Hepatocyte (in vitro differentiated cells): ENCODE measurements around the gene VPS9D1. TPM values are rescaled to one million over a fixed set of nuclear protein-coding genes. Genes with fewer than 3 reads are reported as not detected.

Experiments
- DNase-seq: peaks from one replicate; pipeline ENCODE4 v3.0.0-alpha.2; 2016; ENCODE audit warnings: low spot score
- H2AFZ ChIP-seq: fragments of 200-600 bp; sonication (generic); 2 replicates; pipeline ENCODE4 v1.6.0; 2016; ENCODE audit warnings: antibody characterized with exemption, mild to moderate bottlenecking
- H3K27ac ChIP-seq: fragments of 200-600 bp; sonication (generic); 2 replicates; pipeline ENCODE4 v1.5.1; 2016; ENCODE audit warnings: mild to moderate bottlenecking
- H3K27me3 ChIP-seq: fragments of 200-600 bp; sonication (generic); 2 replicates; pipeline ENCODE4 v1.6.1; 2016
- H3K36me3 ChIP-seq: fragments of 200-600 bp; sonication (generic); replicated peaks from 2 replicates; pipeline ENCODE4 v1.5.1; 2016; ENCODE audit warnings: low read depth; ENCODE audit not compliant: insufficient read depth
- H3K4me1 ChIP-seq: fragments of 200-600 bp; sonication (generic); 2 replicates; pipeline ENCODE4 v1.5.1; 2016; ENCODE audit warnings: mild to moderate bottlenecking, moderate library complexity; ENCODE audit not compliant: insufficient read depth
- H3K4me2 ChIP-seq: fragments of 200-600 bp; sonication (generic); 2 replicates; pipeline ENCODE4 v1.6.0; 2016
- H3K4me3 ChIP-seq: fragments of 200-600 bp; sonication (generic); 2 replicates; pipeline ENCODE4 v1.5.1; 2016; ENCODE audit warnings: mild to moderate bottlenecking
- H3K79me2 ChIP-seq: fragments of 200-600 bp; sonication (generic); 2 replicates; pipeline ENCODE4 v1.6.0; 2017; ENCODE audit warnings: mild to moderate bottlenecking
- H3K9me2 ChIP-seq: fragments of 200-600 bp; sonication (generic); replicated peaks from 2 replicates; pipeline ENCODE4 v1.6.0; 2017; ENCODE audit warnings: mild to moderate bottlenecking; ENCODE audit not compliant: insufficient read depth
- H3K9me3 ChIP-seq: fragments of 200-600 bp; sonication (generic); 2 replicates; pipeline ENCODE4 v1.5.1; 2016; ENCODE audit warnings: low read depth, mild to moderate bottlenecking
- H4K20me1 ChIP-seq: fragments of 200-600 bp; sonication (generic); 2 replicates; pipeline ENCODE4 v1.6.0; 2016; ENCODE audit warnings: mild to moderate bottlenecking; ENCODE audit not compliant: insufficient read depth, poor library complexity, severe bottlenecking
- EZH2 ChIP-seq: fragments of 200-600 bp; sonication (generic); IDR thresholded peaks from 2 replicates; pipeline ENCODE4 v1.6.1; 2016; ENCODE audit warnings: antibody characterized with exemption, mild to moderate bottlenecking, borderline replicate concordance
- EZH2phosphoT487 ChIP-seq: fragments of 200-600 bp; sonication (generic); IDR thresholded peaks from one replicate; pipeline ENCODE4 v1.6.1; 2018; ENCODE audit warnings: antibody characterized with exemption, mild to moderate bottlenecking, low read depth, moderate library complexity; ENCODE audit not compliant: unreplicated experiment, severe bottlenecking
- whole genome bisulfite sequencing: methylation state at CpG from one replicate; pipeline ENCODE4 v1.1.6; 2016; ENCODE audit warnings: low lambda C conversion rate; ENCODE audit errors: missing lambda C conversion rate; 5-methylcytosine and 5-hydroxymethylcytosine counted together
- polyA plus RNA-seq: library from polyadenylated mRNA; unstranded; fragments of >200 nt; fragmentation: Nextera tagmentation; extraction: Ambion mirVana; gene quantifications from 2 replicates; pipeline ENCODE4 v1.2.1, GENCODE V29; 2016
- total RNA-seq: library from RNA; depleted of rRNA; stranded (reverse); fragments of >200 nt; gene quantifications from 2 replicates; pipeline ENCODE4 v1.2.3, GENCODE V29; 2014
- TF ChIP-seq, protein P1 (sequence below): fragments of 200-600 bp; sonication (generic); IDR thresholded peaks from 2 replicates; pipeline ENCODE4 v1.5.1; 2016; ENCODE audit warnings: antibody characterized with exemption, mild to moderate bottlenecking; ENCODE audit not compliant: poor library complexity

Gene VPS9D1
- total and polyA plus RNA-seq, 2 experiments from 2014 or later: 13.8 to 25.5 TPM

DNA sequence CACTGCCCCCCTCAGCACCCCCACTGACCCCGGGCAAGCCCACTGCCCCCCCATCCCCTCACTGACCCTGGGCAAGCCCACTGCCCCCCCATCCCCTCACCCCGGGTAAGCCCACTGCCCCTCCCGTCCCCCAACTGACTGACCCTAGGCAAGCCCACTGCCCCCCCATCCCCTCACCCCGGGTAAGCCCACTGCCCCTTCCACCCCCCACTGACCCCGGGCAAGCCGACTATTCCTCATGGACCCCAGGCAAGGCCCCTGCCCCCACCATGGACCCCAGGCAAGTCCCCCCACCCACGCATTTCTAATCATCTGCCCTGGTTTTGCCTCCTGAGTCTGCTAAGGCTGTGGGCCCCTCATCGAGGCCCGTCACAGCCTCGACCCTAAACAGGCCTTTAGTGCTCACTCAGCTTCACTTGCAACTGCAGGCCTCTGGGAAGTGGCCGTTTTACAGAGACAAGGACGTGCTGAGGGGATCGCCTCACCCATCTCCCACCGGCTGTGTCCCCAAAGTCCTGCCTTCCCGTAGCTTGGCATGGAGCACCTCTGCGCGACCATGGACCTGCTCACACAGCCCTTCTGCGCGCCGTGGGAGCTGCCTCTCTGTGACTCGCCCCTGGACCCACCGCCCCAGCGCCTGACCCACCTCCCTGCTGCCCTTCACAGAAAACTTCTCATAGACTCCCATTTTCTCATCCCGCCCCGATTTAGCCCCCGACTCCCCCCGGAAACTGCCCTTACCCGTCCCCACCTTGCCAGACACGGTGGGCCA lies 3.6 kb downstream of the VPS9D1 start:
- DNase-seq: no peak
- H3K27me3 ChIP-seq: no peaks in the 10 kb centered on the region
- TF ChIP-seq, protein P1, sequence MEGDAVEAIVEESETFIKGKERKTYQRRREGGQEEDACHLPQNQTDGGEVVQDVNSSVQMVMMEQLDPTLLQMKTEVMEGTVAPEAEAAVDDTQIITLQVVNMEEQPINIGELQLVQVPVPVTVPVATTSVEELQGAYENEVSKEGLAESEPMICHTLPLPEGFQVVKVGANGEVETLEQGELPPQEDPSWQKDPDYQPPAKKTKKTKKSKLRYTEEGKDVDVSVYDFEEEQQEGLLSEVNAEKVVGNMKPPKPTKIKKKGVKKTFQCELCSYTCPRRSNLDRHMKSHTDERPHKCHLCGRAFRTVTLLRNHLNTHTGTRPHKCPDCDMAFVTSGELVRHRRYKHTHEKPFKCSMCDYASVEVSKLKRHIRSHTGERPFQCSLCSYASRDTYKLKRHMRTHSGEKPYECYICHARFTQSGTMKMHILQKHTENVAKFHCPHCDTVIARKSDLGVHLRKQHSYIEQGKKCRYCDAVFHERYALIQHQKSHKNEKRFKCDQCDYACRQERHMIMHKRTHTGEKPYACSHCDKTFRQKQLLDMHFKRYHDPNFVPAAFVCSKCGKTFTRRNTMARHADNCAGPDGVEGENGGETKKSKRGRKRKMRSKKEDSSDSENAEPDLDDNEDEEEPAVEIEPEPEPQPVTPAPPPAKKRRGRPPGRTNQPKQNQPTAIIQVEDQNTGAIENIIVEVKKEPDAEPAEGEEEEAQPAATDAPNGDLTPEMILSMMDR: no peak
- TF ChIP-seq EZH2phosphoT487: no peak
- no peak for TF ChIP-seq EZH2
- H3K4me1 ChIP-seq: peaks cover 15% of the 10 kb centered on the region
- H3K9me2 ChIP-seq: no peaks in the 10 kb centered on the region
- no peak overlapping the region for H3K4me2 ChIP-seq
- H4K20me1 ChIP-seq: peaks cover 3% of the 10 kb centered on the region
- H3K9me3 ChIP-seq: no peaks in the 10 kb centered on the region
- H3K36me3 ChIP-seq: no peaks in the 10 kb centered on the region
- H3K79me2 ChIP-seq: peaks cover 11% of the 10 kb centered on the region
- H3K4me3 ChIP-seq: no peak overlapping the region
- no peak overlapping the region for H2AFZ ChIP-seq
- 94% methylated on average over 22 of the region's 29 CpGs for WGBS
- no peak overlapping the region for H3K27ac ChIP-seq

DNA sequence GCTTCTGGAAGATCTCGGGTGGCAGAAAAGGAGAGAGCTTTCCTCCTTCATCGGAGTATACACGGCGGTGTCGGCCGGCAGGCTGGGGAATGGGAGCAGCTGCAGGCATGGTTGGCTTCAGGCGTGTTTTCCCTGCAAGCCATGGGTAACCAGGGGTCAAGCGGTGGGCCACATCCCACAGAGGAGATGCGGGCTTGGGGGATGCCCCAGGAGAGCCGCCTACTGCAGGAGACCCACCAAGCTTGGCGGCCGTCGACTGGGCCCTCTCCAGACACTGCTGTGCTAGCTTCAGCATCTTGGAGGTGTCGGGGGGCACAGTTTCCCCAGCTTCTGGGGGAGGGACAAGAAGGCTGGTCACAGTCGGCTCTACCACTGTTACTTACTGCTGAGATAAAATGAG lies 4.2 kb downstream of the VPS9D1 start:
- peaks cover 11% of the 10 kb centered on the region for H3K79me2 ChIP-seq
- no peaks in the 10 kb centered on the region for H4K20me1 ChIP-seq
- H3K4me1 ChIP-seq: peaks cover 14% of the 10 kb centered on the region
- no peak overlapping the region for H3K4me2 ChIP-seq
- no peaks in the 10 kb centered on the region for H3K9me2 ChIP-seq
- H3K27ac ChIP-seq: no peak overlapping the region
- H2AFZ ChIP-seq: no peak overlapping the region
- WGBS: 94% methylated on average over 13 of the region's 15 CpGs
- no peaks in the 10 kb centered on the region for H3K27me3 ChIP-seq
- no peaks in the 10 kb centered on the region for H3K36me3 ChIP-seq
- no peaks in the 10 kb centered on the region for H3K9me3 ChIP-seq
- H3K4me3 ChIP-seq: no peak overlapping the region
- no peak for DNase-seq
- TF ChIP-seq, protein P1: no peak
- TF ChIP-seq EZH2phosphoT487 (no peak), EZH2 (no peak)

DNA sequence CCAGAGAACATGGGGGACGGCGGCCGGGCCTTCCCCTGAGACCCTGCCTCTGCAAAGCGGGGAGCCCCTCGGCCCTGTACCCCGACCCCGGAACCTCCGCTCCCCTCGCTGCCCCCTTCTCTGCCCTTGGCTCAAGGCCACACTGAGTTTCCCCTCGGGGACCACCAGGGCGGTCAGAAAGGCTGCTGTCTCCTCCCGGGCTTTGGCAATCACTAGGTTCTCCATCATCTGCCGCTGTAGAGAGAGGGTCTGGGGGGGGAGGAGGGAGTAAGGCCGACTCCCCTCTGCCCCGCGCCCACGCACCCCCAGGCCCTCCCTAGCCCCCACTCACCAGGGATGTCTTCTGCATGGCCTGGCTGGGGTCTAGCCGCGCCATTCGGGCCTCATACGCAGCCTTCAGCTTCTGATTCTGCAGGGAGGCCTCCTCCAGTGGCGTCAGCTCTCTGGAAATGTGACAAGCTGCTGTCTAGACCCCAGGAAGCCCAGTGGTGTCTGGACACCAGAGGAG lies 8.4 kb downstream of the VPS9D1 start:
- H3K27ac ChIP-seq: no peak overlapping the region
- no peaks in the 10 kb centered on the region for H3K9me2 ChIP-seq
- H3K4me3 ChIP-seq: peak overlapping the region; percentile 23
- no peaks in the 10 kb centered on the region for H3K36me3 ChIP-seq
- no peaks in the 10 kb centered on the region for H3K27me3 ChIP-seq
- H3K4me1 ChIP-seq: peaks cover 4% of the 10 kb centered on the region
- TF ChIP-seq EZH2phosphoT487 (no peak), EZH2 (no peak)
- TF ChIP-seq, protein P1: no peak
- H3K9me3 ChIP-seq: no peaks in the 10 kb centered on the region
- no peaks in the 10 kb centered on the region for H3K79me2 ChIP-seq
- 26% methylated on average over 12 of the region's 22 CpGs for WGBS
- H4K20me1 ChIP-seq: no peaks in the 10 kb centered on the region
- peak overlapping the region; percentile 35 for H2AFZ ChIP-seq
- DNase-seq: peak; percentile 17
- peak overlapping the region; percentile 90 for H3K4me2 ChIP-seq
